SK-N-SH (cell line): ENCODE data around the gene PCYT2.

Experiments used
- ELF1 ChIP-seq: IDR thresholded peaks from 2 replicates; pipeline ENCODE4 v1.4.0; 2012
- EP300 ChIP-seq, 2 experiments: IDR thresholded peaks; 2 replicates each; pipeline versions ENCODE4 v1.4.0 to v1.6.1; 2012; ENCODE audit warnings: borderline replicate concordance in 1 of 2, low read depth in 1 of 2, low read length in 1 of 2
- YY1 ChIP-seq: IDR thresholded peaks from 2 replicates; pipeline ENCODE4 v1.4.0; 2012; ENCODE audit warnings: low read depth, mild to moderate bottlenecking
- TF ChIP-seq, protein P1 (sequence below): IDR thresholded peaks from 2 replicates; pipeline ENCODE4 v1.4.0; 2012; ENCODE audit warnings: low read depth
- TF ChIP-seq, protein P2 (sequence below): fragments of 200-600 bp; sonication (generic); IDR thresholded peaks from 2 replicates; pipeline ENCODE4 v1.6.1; 2017; ENCODE audit warnings: antibody characterized with exemption, mild to moderate bottlenecking, moderate library complexity

DNA sequence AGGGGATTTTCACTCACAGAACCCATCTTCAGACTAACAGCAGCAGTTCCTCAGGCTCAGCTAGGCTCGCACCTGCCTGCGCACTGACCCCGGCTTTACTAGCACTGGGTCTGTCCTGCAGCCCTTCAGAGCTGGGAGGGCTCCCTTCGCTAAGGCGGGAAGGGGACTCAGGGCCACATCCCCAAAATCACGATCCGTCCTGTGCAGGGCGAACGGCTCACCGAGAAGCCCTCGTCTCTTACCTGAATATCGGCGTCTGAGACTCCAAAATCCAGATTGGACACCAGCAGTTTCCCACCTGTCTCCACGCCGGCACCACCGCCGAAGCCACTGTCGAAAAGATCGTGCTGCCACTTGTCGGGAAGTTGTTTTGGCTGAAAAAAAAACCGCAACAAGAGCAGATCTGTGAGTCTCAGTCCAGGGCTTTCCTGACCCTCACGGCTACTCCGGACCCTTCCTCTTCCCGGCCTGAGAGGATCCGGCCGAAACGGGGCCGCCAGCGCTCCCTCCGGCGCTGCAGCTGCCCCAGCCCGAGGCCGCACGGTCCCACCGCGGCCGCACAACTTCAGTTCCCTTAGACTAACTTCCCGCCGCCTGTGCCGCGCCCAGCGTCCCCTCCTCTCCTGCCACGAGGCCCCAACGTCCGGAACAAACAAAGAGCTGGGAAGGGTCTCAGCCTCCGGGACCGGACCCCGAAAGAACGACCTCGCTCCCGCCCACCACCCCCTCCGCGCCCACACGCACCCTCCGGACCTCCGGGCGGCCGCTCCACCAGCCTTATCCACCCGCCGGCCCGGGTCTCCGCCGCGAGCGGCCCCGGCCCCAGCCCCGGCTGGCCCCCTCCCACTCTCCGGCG lies 20.5 kb downstream of the PCYT2 start:
- TF ChIP-seq EP300 (IDR thresholded peaks at IDR 0.05; ENCODE audit: borderline replicate concordance in 1 of 2, low read depth in 1 of 2, low read length in 1 of 2) (no peak), YY1 (no peak), ELF1 (no peak)
- TF ChIP-seq, protein P1, sequence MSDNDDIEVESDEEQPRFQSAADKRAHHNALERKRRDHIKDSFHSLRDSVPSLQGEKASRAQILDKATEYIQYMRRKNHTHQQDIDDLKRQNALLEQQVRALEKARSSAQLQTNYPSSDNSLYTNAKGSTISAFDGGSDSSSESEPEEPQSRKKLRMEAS, result no peak; the same call in 1 of the 2 replicates
- TF ChIP-seq, protein P2, sequence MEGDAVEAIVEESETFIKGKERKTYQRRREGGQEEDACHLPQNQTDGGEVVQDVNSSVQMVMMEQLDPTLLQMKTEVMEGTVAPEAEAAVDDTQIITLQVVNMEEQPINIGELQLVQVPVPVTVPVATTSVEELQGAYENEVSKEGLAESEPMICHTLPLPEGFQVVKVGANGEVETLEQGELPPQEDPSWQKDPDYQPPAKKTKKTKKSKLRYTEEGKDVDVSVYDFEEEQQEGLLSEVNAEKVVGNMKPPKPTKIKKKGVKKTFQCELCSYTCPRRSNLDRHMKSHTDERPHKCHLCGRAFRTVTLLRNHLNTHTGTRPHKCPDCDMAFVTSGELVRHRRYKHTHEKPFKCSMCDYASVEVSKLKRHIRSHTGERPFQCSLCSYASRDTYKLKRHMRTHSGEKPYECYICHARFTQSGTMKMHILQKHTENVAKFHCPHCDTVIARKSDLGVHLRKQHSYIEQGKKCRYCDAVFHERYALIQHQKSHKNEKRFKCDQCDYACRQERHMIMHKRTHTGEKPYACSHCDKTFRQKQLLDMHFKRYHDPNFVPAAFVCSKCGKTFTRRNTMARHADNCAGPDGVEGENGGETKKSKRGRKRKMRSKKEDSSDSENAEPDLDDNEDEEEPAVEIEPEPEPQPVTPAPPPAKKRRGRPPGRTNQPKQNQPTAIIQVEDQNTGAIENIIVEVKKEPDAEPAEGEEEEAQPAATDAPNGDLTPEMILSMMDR, result no peak
